Activated T-cell treated with anti-CD3 and anti-CD28 coated beads, Interleukin-2, amount 50 U/mL, for 4 hours (primary cell): Measurements from ENCODE around the gene GON4L. TPM values are rescaled to one million over a fixed set of nuclear protein-coding genes. Genes with fewer than 3 reads are reported as not detected.
"Not testable (repeated sequence)": the region's sequence is repeated elsewhere in the genome, so short reads cannot be mapped to it uniquely, and the experiment has no call there.

Source experiments
- ATAC-seq, 2 donors: fragments of 200-7000 bp; cut with Tn5 transposase; one replicate each; pipeline ENCODE4 v1.10.0; 2021
- DNase-seq: peaks from one replicate; pipeline ENCODE4 v3.0.0-alpha.2; 2020
- H3K27me3 Mint-ChIP-seq: one replicate; pipeline ENCODE4 v1.8.0; 2021; ENCODE audit warnings: low read depth, mixed read lengths
- H3K36me3 Mint-ChIP-seq: one replicate; pipeline ENCODE4 v1.8.0; 2022; ENCODE audit warnings: mixed read lengths; ENCODE audit not compliant: insufficient read depth
- H3K4me1 Mint-ChIP-seq: one replicate; pipeline ENCODE4 v1.8.0; 2021; ENCODE audit warnings: low read depth, mixed read lengths
- H3K4me3 Mint-ChIP-seq: one replicate; pipeline ENCODE4 v1.8.0; 2021; ENCODE audit warnings: mild to moderate bottlenecking, moderate library complexity, mixed read lengths
- H3K9me3 Mint-ChIP-seq: one replicate; pipeline ENCODE4 v1.8.0; 2021; ENCODE audit warnings: mixed read lengths
- total RNA-seq, 3 donors: library from RNA; stranded (reverse); gene quantifications; one replicate each; pipeline ENCODE4 v1.2.1, GENCODE V29; 2021

The GON4L gene
- total RNA-seq, 3 donors from 2014 or later, result 42.6 to 48.4 (median 47.8) TPM

DNA sequence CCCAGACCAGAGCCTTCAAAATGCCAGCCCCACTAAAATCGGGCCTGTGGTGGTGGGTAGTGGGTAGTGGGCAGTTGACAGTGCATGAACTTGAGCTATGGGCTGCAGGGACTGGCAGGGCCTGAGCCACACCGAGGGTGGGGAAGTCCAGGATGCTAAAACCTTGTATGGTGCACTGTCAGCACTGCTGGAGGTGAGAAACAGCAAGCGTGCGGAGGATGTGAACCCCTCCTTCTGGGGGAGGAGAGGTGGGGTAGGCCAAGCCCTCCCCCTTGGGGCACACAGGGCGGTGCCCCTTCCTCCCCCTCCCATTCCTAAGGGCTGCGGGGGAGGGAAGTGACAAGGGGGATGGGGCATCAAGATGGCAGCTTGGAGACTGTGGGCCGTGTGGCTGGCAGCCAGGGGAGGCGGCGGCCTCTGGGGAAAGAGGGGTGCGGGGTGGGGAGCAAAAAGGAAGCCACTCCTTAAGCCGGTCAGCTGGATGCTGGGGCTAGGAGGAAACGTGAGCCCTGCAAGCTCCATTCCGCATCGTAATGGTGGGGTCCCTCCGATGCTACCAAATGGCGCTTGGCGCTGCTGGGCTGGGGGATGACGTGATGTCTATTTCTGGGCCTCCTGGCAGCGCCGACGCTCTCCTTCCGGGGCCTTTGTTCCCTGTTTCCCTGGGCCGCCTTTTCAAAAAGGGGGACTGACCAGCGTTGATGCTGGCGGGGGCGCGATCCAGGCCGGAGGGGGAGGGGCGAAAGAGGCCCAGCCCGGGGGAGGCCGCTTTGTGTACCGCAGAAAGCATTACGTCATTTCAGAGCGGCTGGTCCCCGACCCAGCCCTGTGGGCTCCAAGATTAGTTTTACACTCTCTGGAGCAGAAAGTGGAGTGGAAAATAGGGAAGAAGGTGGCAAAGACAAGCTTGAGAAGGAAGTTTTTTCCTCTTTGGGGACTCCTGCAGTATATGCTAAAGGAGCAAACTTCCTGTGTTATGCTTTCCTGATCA lies 3.2 kb upstream of the GON4L start:
- no peaks in the 10 kb centered on the region for H3K9me3 Mint-ChIP-seq
- peaks cover 4% of the 10 kb centered on the region for H3K36me3 Mint-ChIP-seq
- peak overlapping the region; percentile 98 for H3K4me3 Mint-ChIP-seq
- H3K4me1 Mint-ChIP-seq, result peaks cover 38% of the 10 kb centered on the region
- DNase-seq, result peak; percentile 37
- H3K27me3 Mint-ChIP-seq, result no peaks in the 10 kb centered on the region
- ATAC-seq, result peak; percentile 7 to 12

DNA sequence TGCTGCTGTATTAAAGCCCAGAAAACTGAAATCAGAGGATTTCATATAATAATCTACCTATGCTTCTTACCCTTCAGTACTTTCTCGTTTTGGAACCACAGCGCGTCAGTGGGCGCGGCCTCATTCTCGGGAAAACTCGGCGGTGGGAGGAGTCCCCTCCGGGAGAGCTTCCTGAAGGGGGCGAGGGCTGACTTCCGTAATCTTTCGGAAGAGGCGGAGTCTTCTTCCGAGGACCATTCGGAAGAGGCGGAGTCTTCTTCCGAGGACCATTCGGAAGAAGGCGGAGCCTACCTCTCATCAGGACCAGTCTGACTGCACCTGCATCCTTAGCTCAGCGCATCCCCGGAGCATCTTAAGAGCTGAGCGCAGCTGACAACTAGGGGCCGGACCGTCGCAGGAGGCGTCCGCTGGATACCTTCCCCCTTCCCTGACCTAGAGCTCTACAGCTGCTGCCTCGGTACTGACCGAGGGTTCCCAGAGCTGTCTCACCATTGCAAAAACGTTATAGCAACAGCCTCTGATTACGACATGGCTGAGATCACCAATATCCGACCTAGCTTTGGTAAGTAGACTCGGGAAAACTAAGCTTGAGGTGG lies 2.3 kb upstream of the GON4L start, which contains the start of gene SYT11:
Gene SYT11 (plus strand): TSS at position 334 of the 596 bp plus-strand sequence. CDS start 195 bp downstream, at position 529.
- peaks cover 41% of the 10 kb centered on the region for H3K4me1 Mint-ChIP-seq
- peak; percentile 88 to 93 for ATAC-seq
- H3K4me3 Mint-ChIP-seq, result peak within 1 kb of the TSS; percentile 98
- H3K36me3 Mint-ChIP-seq, result peaks cover 7% of the 10 kb centered on the region
- DNase-seq, result peak; percentile 94
- H3K9me3 Mint-ChIP-seq, result no peaks in the 10 kb centered on the region
- no peaks in the 10 kb centered on the region for H3K27me3 Mint-ChIP-seq

DNA sequence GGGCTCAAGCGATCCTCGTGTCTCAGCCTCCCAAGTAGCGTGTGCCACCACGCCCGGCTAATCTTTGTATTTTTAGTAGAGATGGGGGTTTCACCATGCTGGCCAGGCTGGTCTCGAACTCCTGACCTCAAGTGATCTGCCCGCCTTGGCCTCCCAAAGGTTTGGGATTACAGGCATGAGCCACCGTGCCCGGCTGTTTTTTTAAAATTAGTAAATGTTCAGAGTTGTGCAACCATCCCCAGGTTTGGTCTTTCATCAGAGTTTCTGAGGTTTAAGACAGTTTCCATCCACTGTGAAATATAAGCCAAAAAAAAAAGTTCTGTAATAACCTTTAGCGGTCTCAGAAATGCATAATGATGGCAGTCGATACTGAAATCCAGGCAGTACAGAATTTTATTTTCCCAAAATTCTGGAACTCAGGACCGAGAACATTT lies 1.8 kb upstream of the GON4L start:
- Mint-ChIP-seq H3K4me1 (peaks cover 41% of the 10 kb centered on the region), H3K4me3 (peak overlapping the region; percentile 98), H3K27me3 (no peaks in the 10 kb centered on the region), H3K9me3 (no peaks in the 10 kb centered on the region), H3K36me3 (peaks cover 7% of the 10 kb centered on the region)
- no peak for DNase-seq
- ATAC-seq, result peak in 1 of 2 donors; percentile 2

DNA sequence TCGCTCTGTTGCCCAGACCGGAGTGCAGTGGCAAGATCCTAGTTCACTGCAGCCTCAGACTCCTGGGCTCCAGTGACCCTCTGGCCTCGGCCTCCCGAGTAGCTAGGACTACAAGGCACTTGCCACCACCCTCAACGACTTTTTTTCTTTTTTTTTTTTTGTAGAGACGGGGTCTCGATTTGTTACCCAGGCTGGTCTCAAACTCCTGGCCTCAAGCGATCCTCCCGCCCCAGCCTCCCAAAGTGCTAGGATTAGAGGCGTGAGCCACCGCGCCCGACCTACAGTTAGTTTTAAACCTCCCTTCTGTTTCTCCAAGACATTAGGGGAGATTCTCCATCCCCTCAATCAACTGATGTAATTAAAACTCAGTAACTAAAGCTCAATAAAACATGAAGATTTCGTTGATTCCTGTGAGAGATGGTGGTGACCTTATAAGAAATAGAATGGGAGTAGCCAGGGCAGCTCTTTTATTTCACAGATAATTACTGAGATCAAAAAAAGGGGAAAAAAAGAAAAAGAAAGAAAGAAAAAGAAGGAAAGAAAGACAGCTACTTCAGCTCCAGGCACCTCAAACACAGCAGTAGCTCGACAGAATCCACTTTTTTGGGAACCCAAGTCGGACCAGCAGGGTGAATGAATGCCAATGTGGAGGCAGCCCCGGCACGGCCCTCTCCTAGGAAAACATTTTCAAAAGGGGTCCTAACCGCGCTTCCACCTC lies 598 bp downstream of the GON4L start:
- peaks cover 19% of the 10 kb centered on the region for H3K36me3 Mint-ChIP-seq
- H3K4me1 Mint-ChIP-seq, result peaks cover 55% of the 10 kb centered on the region
- H3K9me3 Mint-ChIP-seq, result no peaks in the 10 kb centered on the region
- H3K4me3 Mint-ChIP-seq, result peak overlapping the region; percentile 98
- H3K27me3 Mint-ChIP-seq, result no peaks in the 10 kb centered on the region
- ATAC-seq (no peak), DNase-seq (no peak)

DNA sequence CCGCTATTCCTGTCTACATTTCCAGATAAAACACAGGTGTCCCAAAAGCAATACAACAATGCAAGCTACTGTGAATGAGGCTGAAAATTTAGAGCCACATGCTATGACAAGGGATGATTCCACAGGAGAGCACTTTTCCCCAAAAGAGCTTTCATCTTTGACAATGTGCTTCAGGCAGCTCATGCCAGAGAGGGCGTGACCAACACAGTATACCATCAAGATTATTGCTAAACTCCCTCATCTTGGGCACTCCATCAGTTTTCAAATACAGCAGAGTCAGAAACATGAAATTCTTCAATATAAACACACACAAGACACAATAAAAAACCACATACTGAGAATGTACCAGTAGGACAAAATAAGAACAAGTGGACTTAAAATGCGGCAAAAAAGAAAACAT lies 6.7 kb downstream of the GON4L start:
- Mint-ChIP-seq H3K4me1 (peaks cover 45% of the 10 kb centered on the region), H3K4me3 (peak overlapping the region; percentile 9), H3K27me3 (no peaks in the 10 kb centered on the region), H3K9me3 (no peaks in the 10 kb centered on the region), H3K36me3 (peaks cover 40% of the 10 kb centered on the region)
- ATAC-seq, result no peak
- DNase-seq, result no peak

DNA sequence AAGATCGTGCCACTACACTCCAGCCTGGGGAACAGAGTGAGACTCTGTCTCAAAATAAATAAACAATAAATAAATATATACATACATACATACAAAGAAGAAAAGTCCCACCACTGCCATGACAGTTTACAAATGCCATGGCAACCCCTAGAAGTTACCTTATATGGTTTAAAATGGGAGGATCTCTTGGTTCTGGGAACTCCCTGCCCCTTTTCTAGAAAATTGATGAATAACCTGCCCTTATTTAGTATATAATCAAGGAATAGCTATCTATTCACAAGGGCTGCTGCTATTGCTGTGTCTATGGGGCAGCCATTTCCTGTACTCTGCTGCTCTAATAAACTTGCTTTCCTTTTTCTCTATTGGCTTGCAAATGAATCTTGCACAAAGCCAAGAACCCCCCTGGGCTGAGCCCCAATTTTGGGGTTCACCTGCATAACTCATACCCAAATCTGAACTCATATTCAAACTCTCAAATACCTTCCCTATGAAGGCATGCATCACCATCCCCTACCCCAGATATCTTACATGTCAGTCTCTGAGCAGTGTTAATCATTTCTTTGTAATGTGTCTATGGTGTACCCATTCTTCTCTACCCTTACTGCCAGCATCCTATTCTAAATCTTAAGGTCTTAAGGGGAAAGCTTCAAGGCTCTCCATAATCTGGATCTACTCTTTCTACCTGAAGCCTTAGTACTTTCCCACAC lies 9.0 kb downstream of the GON4L start:
- ATAC-seq (peak; percentile 77 to 78), DNase-seq (no peak)
- Mint-ChIP-seq H3K4me1 (peaks cover 59% of the 10 kb centered on the region), H3K36me3 (peaks cover 49% of the 10 kb centered on the region), H3K4me3 (no peak overlapping the region), H3K9me3 (no peaks in the 10 kb centered on the region), H3K27me3 (no peaks in the 10 kb centered on the region)

DNA sequence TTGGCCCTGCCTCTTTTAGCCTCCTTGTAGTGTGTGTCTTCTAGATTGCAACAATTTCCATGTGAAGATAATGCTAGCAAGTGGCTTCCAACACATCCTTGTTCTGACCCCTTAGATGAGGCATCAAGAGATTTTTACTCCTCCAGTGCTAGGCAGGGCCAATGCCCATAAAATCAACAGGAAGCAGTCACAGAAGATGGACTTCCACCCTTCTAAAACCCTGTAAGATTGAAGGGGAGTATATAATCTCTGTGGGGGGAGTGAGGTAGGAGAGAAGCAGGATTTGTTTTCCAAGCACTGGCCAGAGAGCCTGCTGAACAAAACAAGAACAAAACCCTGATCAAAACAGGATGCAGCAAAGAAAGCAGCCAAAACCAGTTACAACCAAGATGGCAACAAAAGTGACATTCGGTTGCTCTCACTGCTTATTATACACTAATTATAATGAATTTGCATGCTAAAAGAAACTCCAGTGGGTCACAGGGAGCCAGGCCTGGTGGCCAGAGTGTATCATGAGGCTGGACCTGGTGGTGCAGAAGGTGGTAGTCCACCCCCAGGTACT lies 12.1 kb downstream of the GON4L start:
- H3K9me3 Mint-ChIP-seq, result no peaks in the 10 kb centered on the region

DNA sequence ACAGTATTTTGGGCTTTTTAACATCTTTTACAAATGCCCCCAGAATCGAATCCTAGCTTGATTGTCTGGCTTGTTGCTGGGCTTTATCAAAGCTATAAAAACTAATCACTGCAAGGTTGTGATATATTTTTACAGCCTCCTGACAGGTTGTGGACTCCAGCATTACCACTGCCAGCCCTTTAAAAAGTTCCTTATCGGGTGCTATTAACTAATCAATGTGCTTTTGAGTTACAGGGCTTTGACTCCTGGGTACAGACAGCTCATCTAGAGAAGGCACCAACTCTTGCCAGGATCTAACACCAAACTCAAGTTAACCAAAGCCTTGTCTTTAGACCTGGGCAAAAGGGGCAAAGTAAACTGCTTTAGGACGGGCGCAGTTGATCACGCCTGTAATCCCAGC lies 16.6 kb downstream of the GON4L start:
- H3K4me1 Mint-ChIP-seq, result peaks cover 44% of the 10 kb centered on the region
- H3K9me3 Mint-ChIP-seq, result no peaks in the 10 kb centered on the region
- no peak for ATAC-seq

More for the DNA sequence above, 12.1 kb downstream of the GON4L start:
- Mint-ChIP-seq H3K4me3 (peak overlapping the region; percentile 11), H3K36me3 (peaks cover 37% of the 10 kb centered on the region), H3K27me3 (no peaks in the 10 kb centered on the region), H3K4me1 (peaks cover 45% of the 10 kb centered on the region)
- ATAC-seq, result no peak
- no peak for DNase-seq

DNA sequence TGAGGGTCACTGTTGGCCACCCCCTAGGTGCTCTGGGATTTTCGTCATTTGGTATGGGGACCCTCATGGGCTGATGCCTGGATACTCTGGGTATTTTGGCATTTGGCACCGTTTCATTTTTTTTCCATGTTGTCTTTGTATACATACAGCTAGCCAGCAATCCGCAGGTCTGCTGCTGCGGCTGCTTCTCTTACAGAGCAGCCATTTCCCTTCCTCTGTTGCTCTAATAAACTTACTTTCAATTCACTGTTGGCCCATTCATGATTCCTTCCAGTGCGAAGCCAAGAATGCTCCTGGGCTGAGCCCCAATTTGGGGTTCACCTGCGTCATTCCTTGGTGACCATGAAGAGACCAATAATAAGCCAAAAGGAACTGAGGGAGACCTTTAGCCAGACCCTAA lies 21.5 kb downstream of the GON4L start:
- DNase-seq, result no peak
- H3K27me3 Mint-ChIP-seq, result no peaks in the 10 kb centered on the region

More for the DNA sequence above, 16.6 kb downstream of the GON4L start:
- no peaks in the 10 kb centered on the region for H3K27me3 Mint-ChIP-seq
- H3K36me3 Mint-ChIP-seq, result peaks cover 33% of the 10 kb centered on the region
- H3K4me3 Mint-ChIP-seq, result no peak overlapping the region
- DNase-seq, result no peak

DNA sequence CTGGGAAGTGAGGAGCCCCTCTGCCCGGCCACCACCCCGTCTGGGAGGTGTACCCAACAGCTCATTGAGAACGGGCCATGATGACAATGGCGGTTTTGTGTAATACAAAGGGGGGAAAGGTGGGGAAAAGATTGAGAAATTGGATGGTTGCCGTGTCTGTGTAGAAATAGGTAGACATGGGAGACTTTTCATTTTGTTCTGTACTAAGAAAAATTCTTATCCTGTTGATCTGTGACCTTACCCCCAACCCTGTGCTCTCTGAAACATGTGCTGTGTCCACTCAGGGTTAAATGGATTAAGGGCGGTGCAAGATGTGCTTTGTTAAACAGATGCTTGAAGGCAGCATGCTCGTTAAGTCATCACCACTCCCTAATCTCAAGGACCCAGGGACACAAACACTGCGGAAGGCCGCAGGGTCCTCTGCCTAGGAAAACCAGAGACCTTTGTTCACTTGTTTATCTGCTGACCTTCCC lies 22.1 kb downstream of the GON4L start:
- peaks cover 31% of the 10 kb centered on the region for H3K4me1 Mint-ChIP-seq
- DNase-seq, H3K9me3 Mint-ChIP-seq, H3K27me3 Mint-ChIP-seq, ATAC-seq, H3K4me3 Mint-ChIP-seq: not testable (repeated sequence)
- peaks cover 21% of the 10 kb centered on the region for H3K36me3 Mint-ChIP-seq

More for the DNA sequence above, 21.5 kb downstream of the GON4L start:
- Mint-ChIP-seq H3K4me1 (peaks cover 32% of the 10 kb centered on the region), H3K4me3 (no peak overlapping the region), H3K9me3 (no peaks in the 10 kb centered on the region), H3K36me3 (peaks cover 21% of the 10 kb centered on the region)
- no peak for ATAC-seq

DNA sequence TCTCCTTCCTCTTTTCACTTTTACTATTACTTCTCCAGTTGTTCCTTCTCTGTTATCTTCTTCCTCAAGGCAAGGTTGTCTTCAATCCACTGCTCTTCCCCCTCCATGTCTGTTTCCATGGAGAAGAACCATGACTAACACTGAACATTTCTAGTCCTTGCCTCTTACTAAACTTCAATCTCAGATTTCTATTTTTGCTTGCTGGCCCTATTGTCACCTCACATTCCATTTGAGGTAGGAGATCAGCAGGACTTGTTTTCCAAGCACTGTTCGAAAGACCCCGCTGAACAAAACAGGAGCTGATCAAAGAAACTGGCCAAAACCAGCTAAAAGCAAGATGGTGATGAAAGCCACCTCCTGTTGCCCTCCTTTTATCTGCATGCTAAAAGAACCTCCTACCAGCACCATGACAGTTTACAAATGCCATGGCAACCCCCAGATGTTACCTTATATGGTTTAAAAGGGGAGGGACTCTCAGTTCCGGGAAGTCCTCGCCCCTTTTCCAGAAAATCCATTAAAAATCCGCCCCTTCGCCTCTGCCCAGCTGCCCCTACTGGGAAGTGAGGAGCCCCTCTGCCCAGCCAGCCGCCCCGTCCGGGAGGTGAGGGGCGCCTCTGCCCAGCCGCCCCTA lies 22.6 kb downstream of the GON4L start:
- Mint-ChIP-seq H3K9me3 (no peaks in the 10 kb centered on the region), H3K4me1 (peaks cover 29% of the 10 kb centered on the region)

DNA sequence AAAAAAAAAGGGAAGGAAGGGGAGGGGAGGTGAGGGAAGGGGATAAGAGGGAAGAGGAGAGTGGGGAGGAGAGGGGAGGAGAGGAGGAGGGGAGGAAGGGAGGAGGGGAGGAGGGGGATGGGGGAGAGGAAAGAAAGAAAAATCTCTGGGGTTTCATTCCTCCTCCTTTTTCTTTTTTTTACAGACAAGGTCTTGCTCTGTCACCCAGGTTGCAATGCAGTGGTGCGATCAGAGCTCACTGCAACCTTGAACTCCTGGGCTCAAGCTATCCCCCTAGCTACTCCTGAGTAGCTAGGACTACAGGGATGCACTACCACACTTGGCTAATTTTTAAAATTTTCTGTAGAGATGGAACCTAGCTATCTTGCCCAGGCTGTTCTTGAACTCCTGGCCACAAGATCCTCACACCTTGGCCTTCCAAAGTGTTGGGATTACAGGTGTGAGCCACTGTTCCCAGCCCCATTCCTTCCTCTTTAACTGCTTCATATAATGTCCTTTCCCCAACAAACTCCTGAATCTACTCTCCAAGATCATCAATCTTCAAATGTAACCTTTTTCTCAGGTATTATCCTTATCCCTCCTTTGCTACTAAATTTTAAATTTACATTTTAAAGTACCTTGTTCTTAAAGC lies 23.2 kb downstream of the GON4L start:
- H3K9me3 Mint-ChIP-seq, result no peaks in the 10 kb centered on the region
- DNase-seq (no peak), ATAC-seq (no peak)
- H3K27me3 Mint-ChIP-seq, result no peaks in the 10 kb centered on the region
- no peak overlapping the region for H3K4me3 Mint-ChIP-seq
- H3K4me1 Mint-ChIP-seq, result peaks cover 29% of the 10 kb centered on the region
- peaks cover 21% of the 10 kb centered on the region for H3K36me3 Mint-ChIP-seq

More for the DNA sequence above, 22.6 kb downstream of the GON4L start:
- H3K27me3 Mint-ChIP-seq, result no peaks in the 10 kb centered on the region
- no peak for ATAC-seq
- DNase-seq, result no peak
- peaks cover 21% of the 10 kb centered on the region for H3K36me3 Mint-ChIP-seq
- H3K4me3 Mint-ChIP-seq, result no peak overlapping the region
